H9 (cell line): ENCODE measurements around the gene CBX1. TPM values are rescaled to one million over a fixed set of nuclear protein-coding genes. Genes with fewer than 3 reads are reported as not detected.

ENCODE experiments used
- DNase-seq: peaks from one replicate; pipeline ENCODE4 v3.0.0-alpha.2; 2017
- H2AFZ ChIP-seq: one replicate; pipeline ENCODE4 v1.6.1; 2013; ENCODE audit warnings: mild to moderate bottlenecking, low read length, control low read depth, moderate library complexity
- H2AK5ac ChIP-seq: 2 replicates; pipeline ENCODE4 v1.6.1; 2013; ENCODE audit warnings: low read length, control low read depth, mixed read lengths; ENCODE audit not compliant: insufficient read length
- H2BK120ac ChIP-seq: one replicate; pipeline ENCODE4 v1.6.1; 2013; ENCODE audit warnings: low read depth, mild to moderate bottlenecking, low read length, control low read depth, inconsistent platforms; ENCODE audit not compliant: poor library complexity, severe bottlenecking
- H2BK12ac ChIP-seq: 2 replicates; pipeline ENCODE4 v1.6.1; 2013; ENCODE audit warnings: low read length, control low read depth, mixed read lengths, low read depth; ENCODE audit not compliant: insufficient read length
- H2BK15ac ChIP-seq: 2 replicates; pipeline ENCODE4 v1.6.1; 2013; ENCODE audit warnings: low read depth, low read length, control low read depth
- H2BK20ac ChIP-seq: one replicate; pipeline ENCODE4 v1.6.1; 2013; ENCODE audit warnings: low read depth, mild to moderate bottlenecking, low read length, control low read depth, inconsistent platforms; ENCODE audit not compliant: poor library complexity, severe bottlenecking
- H2BK5ac ChIP-seq: 2 replicates; pipeline ENCODE4 v1.6.1; 2013; ENCODE audit warnings: low read length, control low read depth, mixed read lengths; ENCODE audit not compliant: insufficient read length
- H3K14ac ChIP-seq: 2 replicates; pipeline ENCODE4 v1.6.1; 2013; ENCODE audit warnings: low read length, control low read depth; ENCODE audit not compliant: insufficient read depth
- H3K18ac ChIP-seq: 2 replicates; pipeline ENCODE4 v1.6.1; 2013; ENCODE audit warnings: low read depth, mild to moderate bottlenecking, mixed read lengths, low read length, control low read depth; ENCODE audit not compliant: insufficient read length
- H3K23ac ChIP-seq: 2 replicates; pipeline ENCODE4 v1.6.1; 2013; ENCODE audit warnings: low read length, control low read depth, mixed read lengths, low read depth; ENCODE audit not compliant: insufficient read length
- H3K23me2 ChIP-seq: 2 replicates; pipeline ENCODE4 v1.6.1; 2013; ENCODE audit warnings: low read depth, mild to moderate bottlenecking, mixed read lengths, low read length, control low read depth; ENCODE audit not compliant: insufficient read length, poor library complexity, severe bottlenecking
- H3K27ac ChIP-seq: 2 replicates; pipeline ENCODE4 v1.5.1; 2013; ENCODE audit warnings: low read length, control low read depth, mixed read lengths, low read depth; ENCODE audit not compliant: insufficient read length
- H3K27me3 ChIP-seq: 2 replicates; pipeline ENCODE4 v1.6.1; 2013; ENCODE audit warnings: low read length, control low read depth, inconsistent platforms; ENCODE audit not compliant: insufficient read depth
- H3K4ac ChIP-seq: 2 replicates; pipeline ENCODE4 v1.6.1; 2013; ENCODE audit warnings: low read depth, mild to moderate bottlenecking, control low read depth, inconsistent platforms, low read length, moderate library complexity
- H3K4me1 ChIP-seq: 2 replicates; pipeline ENCODE4 v1.6.1; 2013; ENCODE audit warnings: low read length, control low read depth, inconsistent platforms; ENCODE audit not compliant: insufficient read depth
- H3K4me2 ChIP-seq: 2 replicates; pipeline ENCODE4 v1.6.1; 2013; ENCODE audit warnings: low read length, control low read depth, mixed read lengths; ENCODE audit not compliant: insufficient read length, insufficient read depth
- H3K56ac ChIP-seq: 2 replicates; pipeline ENCODE4 v1.6.1; 2013; ENCODE audit warnings: low read depth, mild to moderate bottlenecking, mixed read lengths, low read length, control low read depth; ENCODE audit not compliant: insufficient read length
- H3K79me1 ChIP-seq: 2 replicates; pipeline ENCODE4 v1.6.1; 2013; ENCODE audit warnings: low read depth, mild to moderate bottlenecking, moderate library complexity, low read length, control low read depth, inconsistent platforms; ENCODE audit not compliant: insufficient read depth, poor library complexity, severe bottlenecking
- H3K79me2 ChIP-seq: 2 replicates; pipeline ENCODE4 v1.6.1; 2013; ENCODE audit warnings: low read length, control low read depth, inconsistent platforms; ENCODE audit not compliant: insufficient read depth
- H3K9ac ChIP-seq: 2 replicates; pipeline ENCODE4 v1.6.1; 2013; ENCODE audit warnings: low read length, control low read depth, mixed read lengths; ENCODE audit not compliant: insufficient read length; ENCODE audit errors: extremely low read depth
- H3K9me3 ChIP-seq: one replicate; pipeline ENCODE4 v1.6.1; 2013; ENCODE audit warnings: low read depth, low read length, inconsistent platforms; ENCODE audit not compliant: control insufficient read depth
- H3T11ph ChIP-seq: one replicate; pipeline ENCODE4 v1.6.1; 2013; ENCODE audit warnings: mild to moderate bottlenecking, low read length, control low read depth, inconsistent platforms
- H4K20me1 ChIP-seq: one replicate; pipeline ENCODE4 v1.6.1; 2013; ENCODE audit not compliant: control insufficient read depth, insufficient read length, insufficient read depth
- H4K5ac ChIP-seq: 2 replicates; pipeline ENCODE4 v1.6.1; 2013; ENCODE audit warnings: low read depth, mild to moderate bottlenecking, mixed read lengths, low read length, control low read depth; ENCODE audit not compliant: insufficient read length
- H4K8ac ChIP-seq: replicated peaks from 2 replicates; pipeline ENCODE4 v1.6.1; 2013; ENCODE audit warnings: low read length, control low read depth, mixed read lengths, low read depth; ENCODE audit not compliant: insufficient read length
- H4K91ac ChIP-seq: 2 replicates; pipeline ENCODE4 v1.6.1; 2013; ENCODE audit warnings: low read depth, mild to moderate bottlenecking, moderate library complexity, mixed read lengths, low read length, control low read depth; ENCODE audit not compliant: insufficient read length
- H3K27ac Mint-ChIP-seq, 3 experiments: 2 replicates in 2 of 3; 3 replicates in 1 of 3; pipeline ENCODE4 v1.8.0; 2020 to 2021; ENCODE audit warnings: mixed read lengths in 3 of 3, mild to moderate bottlenecking in 1 of 3, moderate library complexity in 1 of 3
- H3K27me3 Mint-ChIP-seq: 2 replicates; pipeline ENCODE4 v1.8.0; 2021; ENCODE audit warnings: low read depth, mild to moderate bottlenecking, moderate library complexity, mixed read lengths
- H3K36me3 Mint-ChIP-seq, 3 experiments: 2 replicates in 2 of 3; 3 replicates in 1 of 3; pipeline ENCODE4 v1.8.0; 2020 to 2021; ENCODE audit warnings: low read depth in 3 of 3, mixed read lengths in 3 of 3; ENCODE audit not compliant: insufficient read depth in 1 of 3
- H3K4me1 Mint-ChIP-seq, 2 experiments: 2 replicates each; pipeline ENCODE4 v1.8.0; 2020; ENCODE audit warnings: mixed read lengths in 2 of 2
- H3K4me3 Mint-ChIP-seq, 2 experiments: 2 replicates in 1 of 2; 3 replicates in 1 of 2; pipeline ENCODE4 v1.8.0; 2020 to 2021; ENCODE audit warnings: mild to moderate bottlenecking in 2 of 2, mixed read lengths in 2 of 2, moderate library complexity in 1 of 2
- H3K9me3 Mint-ChIP-seq, 2 experiments: 2 replicates in 1 of 2; 3 replicates in 1 of 2; pipeline ENCODE4 v1.8.0; 2020; ENCODE audit warnings: mild to moderate bottlenecking in 2 of 2, mixed read lengths in 2 of 2, moderate library complexity in 1 of 2
- CTCF ChIP-seq: fragments of 200-600 bp; sonication (generic); conservative IDR thresholded peaks from 3 replicates; pipeline ENCODE4 v1.8.0; 2021; ENCODE audit warnings: antibody characterized with exemption, mild to moderate bottlenecking
- WGBS: extraction: QIAGEN DNeasy Blood & Tissue Kit; methylation state at CpG from one replicate; pipeline ENCODE4 v1.1.7; 2013; ENCODE audit warnings: missing lambda C conversion rate, low lambda C conversion rate, mixed read lengths; ENCODE audit not compliant: insufficient read length; ENCODE audit errors: extremely low coverage; 5-methylcytosine and 5-hydroxymethylcytosine counted together
- total RNA-seq: library from RNA; stranded (reverse); gene quantifications from 2 replicates; pipeline ENCODE4 v1.2.1, GENCODE V29; 2021

The CBX1 gene
- total RNA-seq, 1 experiment from 2014 or later = 155 TPM

- H3K27ac Mint-ChIP-seq = no peak overlapping the region
- Histone ChIP-seq H3K4me2 (no peak overlapping the region), H2BK5ac (no peak overlapping the region), H3K23me2 (no peaks in the 10 kb centered on the region), H3K9ac (no peak overlapping the region), H2AFZ (no peak overlapping the region), H3K79me2 (no peaks in the 10 kb centered on the region), H2AK5ac (no peak overlapping the region), H3K4me1 (no peaks in the 10 kb centered on the region), H3K18ac (no peak overlapping the region), H2BK20ac (no peak overlapping the region), H2BK15ac (no peak overlapping the region), H3T11ph (no peak overlapping the region), H3K56ac (no peak overlapping the region), H3K23ac (no peak overlapping the region), H3K79me1 (no peaks in the 10 kb centered on the region), H4K91ac (no peak overlapping the region), H2BK120ac (no peak overlapping the region), H3K14ac (no peak overlapping the region), H3K27ac (no peak overlapping the region), H4K5ac (no peak overlapping the region), H2BK12ac (no peak overlapping the region), H4K20me1 (no peaks in the 10 kb centered on the region), H3K27me3 (no peaks in the 10 kb centered on the region), H3K9me3 (no peaks in the 10 kb centered on the region), H4K8ac (no peak overlapping the region), H3K4ac (no peak overlapping the region)
- H3K4me1 Mint-ChIP-seq = peaks cover 29 to 32% of the 10 kb centered on the region in 2 experiments
- no peak for DNase-seq
- no CpG with 5 or more reads among the region's 11 CpGs for WGBS
- H3K27me3 Mint-ChIP-seq = peaks cover 26% of the 10 kb centered on the region
- no peaks in the 10 kb centered on the region for H3K36me3 Mint-ChIP-seq
- H3K9me3 Mint-ChIP-seq = no peaks in the 10 kb centered on the region
- no peak overlapping the region for H3K4me3 Mint-ChIP-seq
- TF ChIP-seq CTCF = no peak
Measured at GRCh38 chr17:48150597-48151001, 49.3 kb upstream of the CBX1 start.
